K562 (cell line): ENCODE measurements around the gene OTOGL. TPM values are rescaled to one million over a fixed set of nuclear protein-coding genes. Genes with fewer than 3 reads are reported as not detected.

ENCODE experiments used
- ATF6 ChIP-seq: sonication (generic); formaldehyde crosslinking; IDR thresholded peaks from 2 replicates; pipeline ENCODE4 v1.4.0; 2020; ENCODE audit warnings: mild to moderate bottlenecking, missing genetic modification reagents
- FOXM1 ChIP-seq, 2 experiments: fragments of 450-650 bp in 1 of 2; sonication (generic) in 1 of 2; formaldehyde crosslinking in 1 of 2; IDR thresholded peaks; 2 replicates each; pipeline versions ENCODE4 v1.6.1 to v1.9.0; 2017 to 2022; ENCODE audit warnings: low read depth in 2 of 2, mild to moderate bottlenecking in 2 of 2, missing genetic modification reagents in 1 of 2, moderate library complexity in 1 of 2
- PBX2 ChIP-seq, 2 experiments: IDR thresholded peaks in 1 of 2; conservative IDR thresholded peaks in 1 of 2; 2 replicates each; pipeline ENCODE4 v1.6.1; 2016; ENCODE audit warnings: low read depth in 2 of 2, mild to moderate bottlenecking in 1 of 2, missing compliant biosample characterization in 1 of 2, missing genetic modification characterization in 1 of 2, moderate library complexity in 1 of 2
- polyA plus RNA-seq, 8 experiments: library from polyadenylated mRNA; depleted of rRNA in 4 of 8; stranded (reverse) in 5 of 8; unstranded in 3 of 8; fragments of >200 nt; fragmentation: Nextera tagmentation in 2 of 8; fragmentation: Illumina TruSeq in 1 of 8; extraction: Ambion mirVana in 2 of 8; extraction: Trizol in 1 of 8; gene quantifications; 2 replicates each; pipeline versions ENCODE4 v1.2.1 to v1.2.3, GENCODE V29; 2011 to 2014; ENCODE audit warnings: inconsistent platforms in 1 of 8, missing spikeins in 1 of 8
- total RNA-seq, 7 experiments: library from RNA; depleted of rRNA in 6 of 7; stranded (reverse); fragments of >200 nt in 6 of 7; fragmentation: Illumina TruSeq in 2 of 7; extraction: Trizol in 2 of 7; gene quantifications; 2 replicates each; pipeline versions ENCODE4 v1.2.1 to v1.2.3, GENCODE V29; 2011 to 2021; ENCODE audit warnings: low replicate concordance in 1 of 7
- TF ChIP-seq, protein P1 (sequence below): fragments of 450-650 bp; IDR thresholded peaks from 2 replicates; pipeline ENCODE4 v1.6.1; 2016; ENCODE audit warnings: mild to moderate bottlenecking, moderate library complexity
- TF ChIP-seq, protein P2 (sequence below): fragments of 250-450 bp; sonication (Bioruptor Pico); IDR thresholded peaks from 2 replicates; pipeline ENCODE4 v1.8.0; 2022; ENCODE audit warnings: moderate library complexity, mild to moderate bottlenecking, inconsistent platforms

The OTOGL gene
- total and polyA plus RNA-seq, 9 of the 15 experiments (the other 6 are each of a cell fraction or from before 2014, with no cell fraction given): 0.02 to 0.03 TPM; not detected in 7

DNA sequence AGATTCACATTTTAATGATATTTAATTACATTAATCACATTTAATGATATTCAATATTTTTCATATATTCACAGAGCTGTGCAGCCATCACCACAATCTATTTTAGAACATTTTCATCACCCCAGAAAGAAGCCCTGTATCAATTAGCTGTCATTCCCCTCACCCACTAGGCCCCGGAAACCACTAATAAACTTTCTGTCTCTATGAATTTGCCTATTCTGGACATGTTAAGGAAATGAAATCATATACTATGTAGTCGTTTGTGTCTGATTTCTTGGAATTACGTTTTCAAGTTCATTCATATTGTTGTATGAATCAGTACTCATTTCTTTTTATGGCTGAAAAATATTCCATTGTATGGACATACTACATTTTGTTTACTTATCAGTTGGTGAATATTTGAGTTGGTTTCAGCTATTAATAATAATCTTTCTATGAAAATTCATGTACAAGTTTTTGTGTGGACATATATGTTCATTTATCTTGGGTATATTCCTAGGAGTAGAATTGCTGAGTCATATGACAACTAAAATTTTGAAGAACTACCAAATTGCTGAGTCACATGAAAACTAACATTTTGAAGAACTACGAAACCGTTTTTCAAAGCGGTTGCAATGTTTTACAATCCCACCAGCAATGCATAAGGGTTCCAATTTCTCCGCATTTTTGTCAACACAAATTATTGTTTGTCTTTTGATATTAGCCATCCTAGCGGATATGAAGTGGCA lies 11.7 kb upstream of the OTOGL start (continued):
- TF ChIP-seq, protein P1, sequence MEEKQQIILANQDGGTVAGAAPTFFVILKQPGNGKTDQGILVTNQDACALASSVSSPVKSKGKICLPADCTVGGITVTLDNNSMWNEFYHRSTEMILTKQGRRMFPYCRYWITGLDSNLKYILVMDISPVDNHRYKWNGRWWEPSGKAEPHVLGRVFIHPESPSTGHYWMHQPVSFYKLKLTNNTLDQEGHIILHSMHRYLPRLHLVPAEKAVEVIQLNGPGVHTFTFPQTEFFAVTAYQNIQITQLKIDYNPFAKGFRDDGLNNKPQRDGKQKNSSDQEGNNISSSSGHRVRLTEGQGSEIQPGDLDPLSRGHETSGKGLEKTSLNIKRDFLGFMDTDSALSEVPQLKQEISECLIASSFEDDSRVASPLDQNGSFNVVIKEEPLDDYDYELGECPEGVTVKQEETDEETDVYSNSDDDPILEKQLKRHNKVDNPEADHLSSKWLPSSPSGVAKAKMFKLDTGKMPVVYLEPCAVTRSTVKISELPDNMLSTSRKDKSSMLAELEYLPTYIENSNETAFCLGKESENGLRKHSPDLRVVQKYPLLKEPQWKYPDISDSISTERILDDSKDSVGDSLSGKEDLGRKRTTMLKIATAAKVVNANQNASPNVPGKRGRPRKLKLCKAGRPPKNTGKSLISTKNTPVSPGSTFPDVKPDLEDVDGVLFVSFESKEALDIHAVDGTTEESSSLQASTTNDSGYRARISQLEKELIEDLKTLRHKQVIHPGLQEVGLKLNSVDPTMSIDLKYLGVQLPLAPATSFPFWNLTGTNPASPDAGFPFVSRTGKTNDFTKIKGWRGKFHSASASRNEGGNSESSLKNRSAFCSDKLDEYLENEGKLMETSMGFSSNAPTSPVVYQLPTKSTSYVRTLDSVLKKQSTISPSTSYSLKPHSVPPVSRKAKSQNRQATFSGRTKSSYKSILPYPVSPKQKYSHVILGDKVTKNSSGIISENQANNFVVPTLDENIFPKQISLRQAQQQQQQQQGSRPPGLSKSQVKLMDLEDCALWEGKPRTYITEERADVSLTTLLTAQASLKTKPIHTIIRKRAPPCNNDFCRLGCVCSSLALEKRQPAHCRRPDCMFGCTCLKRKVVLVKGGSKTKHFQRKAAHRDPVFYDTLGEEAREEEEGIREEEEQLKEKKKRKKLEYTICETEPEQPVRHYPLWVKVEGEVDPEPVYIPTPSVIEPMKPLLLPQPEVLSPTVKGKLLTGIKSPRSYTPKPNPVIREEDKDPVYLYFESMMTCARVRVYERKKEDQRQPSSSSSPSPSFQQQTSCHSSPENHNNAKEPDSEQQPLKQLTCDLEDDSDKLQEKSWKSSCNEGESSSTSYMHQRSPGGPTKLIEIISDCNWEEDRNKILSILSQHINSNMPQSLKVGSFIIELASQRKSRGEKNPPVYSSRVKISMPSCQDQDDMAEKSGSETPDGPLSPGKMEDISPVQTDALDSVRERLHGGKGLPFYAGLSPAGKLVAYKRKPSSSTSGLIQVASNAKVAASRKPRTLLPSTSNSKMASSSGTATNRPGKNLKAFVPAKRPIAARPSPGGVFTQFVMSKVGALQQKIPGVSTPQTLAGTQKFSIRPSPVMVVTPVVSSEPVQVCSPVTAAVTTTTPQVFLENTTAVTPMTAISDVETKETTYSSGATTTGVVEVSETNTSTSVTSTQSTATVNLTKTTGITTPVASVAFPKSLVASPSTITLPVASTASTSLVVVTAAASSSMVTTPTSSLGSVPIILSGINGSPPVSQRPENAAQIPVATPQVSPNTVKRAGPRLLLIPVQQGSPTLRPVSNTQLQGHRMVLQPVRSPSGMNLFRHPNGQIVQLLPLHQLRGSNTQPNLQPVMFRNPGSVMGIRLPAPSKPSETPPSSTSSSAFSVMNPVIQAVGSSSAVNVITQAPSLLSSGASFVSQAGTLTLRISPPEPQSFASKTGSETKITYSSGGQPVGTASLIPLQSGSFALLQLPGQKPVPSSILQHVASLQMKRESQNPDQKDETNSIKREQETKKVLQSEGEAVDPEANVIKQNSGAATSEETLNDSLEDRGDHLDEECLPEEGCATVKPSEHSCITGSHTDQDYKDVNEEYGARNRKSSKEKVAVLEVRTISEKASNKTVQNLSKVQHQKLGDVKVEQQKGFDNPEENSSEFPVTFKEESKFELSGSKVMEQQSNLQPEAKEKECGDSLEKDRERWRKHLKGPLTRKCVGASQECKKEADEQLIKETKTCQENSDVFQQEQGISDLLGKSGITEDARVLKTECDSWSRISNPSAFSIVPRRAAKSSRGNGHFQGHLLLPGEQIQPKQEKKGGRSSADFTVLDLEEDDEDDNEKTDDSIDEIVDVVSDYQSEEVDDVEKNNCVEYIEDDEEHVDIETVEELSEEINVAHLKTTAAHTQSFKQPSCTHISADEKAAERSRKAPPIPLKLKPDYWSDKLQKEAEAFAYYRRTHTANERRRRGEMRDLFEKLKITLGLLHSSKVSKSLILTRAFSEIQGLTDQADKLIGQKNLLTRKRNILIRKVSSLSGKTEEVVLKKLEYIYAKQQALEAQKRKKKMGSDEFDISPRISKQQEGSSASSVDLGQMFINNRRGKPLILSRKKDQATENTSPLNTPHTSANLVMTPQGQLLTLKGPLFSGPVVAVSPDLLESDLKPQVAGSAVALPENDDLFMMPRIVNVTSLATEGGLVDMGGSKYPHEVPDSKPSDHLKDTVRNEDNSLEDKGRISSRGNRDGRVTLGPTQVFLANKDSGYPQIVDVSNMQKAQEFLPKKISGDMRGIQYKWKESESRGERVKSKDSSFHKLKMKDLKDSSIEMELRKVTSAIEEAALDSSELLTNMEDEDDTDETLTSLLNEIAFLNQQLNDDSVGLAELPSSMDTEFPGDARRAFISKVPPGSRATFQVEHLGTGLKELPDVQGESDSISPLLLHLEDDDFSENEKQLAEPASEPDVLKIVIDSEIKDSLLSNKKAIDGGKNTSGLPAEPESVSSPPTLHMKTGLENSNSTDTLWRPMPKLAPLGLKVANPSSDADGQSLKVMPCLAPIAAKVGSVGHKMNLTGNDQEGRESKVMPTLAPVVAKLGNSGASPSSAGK: 0 out of 2 replicates have a peak, but pooled peaks have one; percentile 27
- no peak for TF ChIP-seq PBX2 (CRISPR knock-in tag; IDR thresholded peaks at IDR 0.05; ENCODE audit: low read depth)
- peak; percentile 40; the same call in 1 of the 2 replicates for TF ChIP-seq PBX2 (tag; conservative IDR thresholded peaks at IDR 0.05; ENCODE audit: low read depth)
- TF ChIP-seq ATF6 (CRISPR knock-in tag): no peak
- TF ChIP-seq FOXM1 (IDR thresholded peaks at IDR 0.05; ENCODE audit: low read depth): peak; percentile 86
- TF ChIP-seq FOXM1 (CRISPR knock-in tag; IDR thresholded peaks at IDR 0.05; ENCODE audit: low read depth): no peak
- TF ChIP-seq, protein P2, sequence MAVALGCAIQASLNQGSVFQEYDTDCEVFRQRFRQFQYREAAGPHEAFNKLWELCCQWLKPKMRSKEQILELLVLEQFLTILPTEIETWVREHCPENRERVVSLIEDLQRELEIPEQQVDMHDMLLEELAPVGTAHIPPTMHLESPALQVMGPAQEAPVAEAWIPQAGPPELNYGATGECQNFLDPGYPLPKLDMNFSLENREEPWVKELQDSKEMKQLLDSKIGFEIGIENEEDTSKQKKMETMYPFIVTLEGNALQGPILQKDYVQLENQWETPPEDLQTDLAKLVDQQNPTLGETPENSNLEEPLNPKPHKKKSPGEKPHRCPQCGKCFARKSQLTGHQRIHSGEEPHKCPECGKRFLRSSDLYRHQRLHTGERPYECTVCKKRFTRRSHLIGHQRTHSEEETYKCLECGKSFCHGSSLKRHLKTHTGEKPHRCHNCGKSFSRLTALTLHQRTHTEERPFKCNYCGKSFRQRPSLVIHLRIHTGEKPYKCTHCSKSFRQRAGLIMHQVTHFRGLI (CRISPR knock-in tag): no peak
